ENCODE measurements around the gene COL9A2.

The COL9A2 gene

GRCh38 chr1:40303051-40303771 is 13.9 kb downstream of the COL9A2 start:
- DNase-seq (ENCODE audit: low spot score) = no peak

DNA sequence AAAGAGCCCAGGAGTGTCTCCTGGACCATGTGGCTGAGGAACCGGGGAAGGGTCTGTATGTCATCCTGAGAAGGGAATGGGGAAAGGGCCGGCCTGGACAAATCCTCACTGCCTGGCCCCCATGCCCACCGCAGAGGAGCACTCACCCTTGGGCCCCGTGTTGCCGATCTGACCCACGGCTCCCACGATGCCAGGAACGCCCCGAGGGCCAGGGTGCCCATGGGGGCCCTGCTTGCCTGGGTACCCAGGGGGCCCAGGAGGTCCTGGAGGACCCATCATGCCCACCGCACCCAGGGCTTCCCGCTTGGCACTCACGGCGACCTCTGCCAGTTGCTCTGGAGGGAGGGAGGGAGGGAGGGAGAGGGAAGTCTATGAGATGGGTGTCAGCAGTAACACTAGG is 14.6 kb downstream of the COL9A2 start:
- DNase-seq (ENCODE audit: low spot score) = no peak

DNA sequence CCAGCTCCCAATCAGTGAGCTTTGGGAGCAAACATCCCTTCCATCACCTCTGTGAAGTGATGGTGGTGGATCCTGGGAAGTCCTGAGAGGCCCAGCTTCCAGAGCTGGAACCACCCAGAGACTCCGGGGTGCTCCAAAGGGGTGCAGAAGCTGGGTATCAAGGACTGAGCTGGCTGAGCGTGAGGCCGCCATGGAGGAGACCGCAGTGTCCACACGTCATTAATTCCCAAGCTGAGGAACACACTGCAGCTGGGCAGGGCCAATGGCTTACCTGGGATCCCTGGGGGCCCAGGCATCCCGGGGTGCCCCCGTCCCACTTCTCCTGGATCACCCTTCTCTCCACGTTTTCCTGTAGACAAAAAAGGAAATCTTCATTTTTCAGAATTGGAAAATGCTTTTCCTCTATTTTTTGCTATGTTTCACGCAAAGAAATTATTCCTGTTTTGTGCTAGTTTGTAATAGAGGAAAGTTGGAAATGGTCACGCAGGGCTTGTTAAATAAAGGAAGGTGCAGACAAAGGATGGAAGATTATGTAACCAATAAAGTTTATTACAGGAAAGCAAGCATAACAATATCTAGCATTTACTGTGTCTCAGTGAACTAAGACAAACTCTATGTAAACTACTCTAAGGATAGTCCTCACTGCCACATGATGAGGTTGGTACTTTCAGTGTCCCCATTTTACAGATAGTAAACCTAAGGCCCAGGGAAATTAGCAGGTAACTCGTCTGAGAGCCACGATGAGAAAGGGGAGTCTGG is 15.4 kb downstream of the COL9A2 start:
- DNase-seq (ENCODE audit: low spot score) = no peak

GRCh38 chr1:40301066-40301465 is 16.0 kb downstream of the COL9A2 start:
- DNase-seq (ENCODE audit: low spot score) = no peak

- no peak for DNase-seq (ENCODE audit: low spot score)
Measured at GRCh38 chr1:40300651-40301050, 16.4 kb downstream of the COL9A2 start.

- no peak for DNase-seq (ENCODE audit: low spot score)
Measured at GRCh38 chr1:40300249-40300567, 16.9 kb downstream of the COL9A2 start.

DNA sequence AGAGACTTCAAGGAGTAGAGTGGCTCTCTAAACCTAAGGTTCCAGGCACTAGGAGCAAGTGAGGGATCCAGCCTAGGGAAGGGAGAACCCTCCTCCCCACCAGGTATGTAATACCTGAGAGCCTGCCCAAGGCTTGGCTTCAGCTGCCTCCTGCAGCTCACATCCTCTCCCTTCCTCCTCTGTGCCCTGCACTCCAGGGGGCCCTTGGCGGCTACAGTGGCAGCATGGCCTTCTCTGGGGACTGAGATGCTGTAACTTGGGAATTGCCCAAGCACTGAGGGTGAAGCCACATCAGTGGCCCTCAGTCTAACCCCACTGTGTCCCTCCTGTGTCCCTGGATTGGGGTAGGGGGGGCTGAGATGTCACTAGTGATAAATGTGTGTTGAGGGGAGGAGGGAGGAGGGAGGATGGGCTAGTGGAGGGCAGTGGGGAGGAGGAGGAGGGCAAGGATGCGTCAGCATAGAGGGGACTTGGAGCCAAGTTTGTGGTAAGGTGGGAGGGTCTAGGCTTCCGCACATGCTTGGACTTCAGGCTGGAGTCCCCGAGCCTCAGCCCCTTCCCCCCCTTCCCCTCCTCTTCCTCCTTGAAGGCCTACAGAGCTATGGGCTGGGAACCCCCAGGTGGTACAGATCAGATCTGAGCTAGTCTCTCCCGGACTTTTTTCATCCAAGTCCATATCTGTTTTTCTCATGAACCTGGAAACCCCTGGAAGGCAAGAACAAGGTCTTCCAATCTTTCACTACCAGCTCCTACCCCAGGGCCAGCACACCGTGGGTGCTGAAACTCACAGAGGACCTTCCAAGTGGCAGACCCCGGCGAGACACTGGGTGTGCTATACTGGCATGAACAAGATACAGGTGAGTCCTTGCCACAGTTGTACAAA is 17.5 kb downstream of the COL9A2 start:
- DNase-seq (ENCODE audit: low spot score) = no peak

DNA sequence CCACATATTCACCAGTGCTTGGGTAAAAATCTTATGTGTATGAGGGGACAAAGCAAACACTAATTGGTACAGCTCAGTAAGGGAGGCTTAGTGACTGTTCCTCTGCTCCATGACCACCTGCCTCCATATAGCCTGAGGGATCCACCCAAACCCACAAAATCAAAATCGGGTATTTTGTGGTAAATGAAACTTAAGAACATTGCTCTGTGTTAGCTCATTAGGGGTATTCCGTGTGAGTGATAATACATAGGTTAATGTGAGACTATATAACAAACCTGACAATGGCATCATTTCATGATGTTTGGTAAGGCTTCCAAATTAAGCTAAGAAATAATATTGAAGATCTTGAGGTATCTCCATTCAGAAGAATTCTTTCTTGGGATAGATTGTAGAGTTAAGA is 25.8 kb downstream of the COL9A2 start:
- no peak for DNase-seq (ENCODE audit: low spot score)

GRCh38 chr1:40281853-40282252 is 35.2 kb downstream of the COL9A2 start:
- DNase-seq (ENCODE audit: low spot score) = no peak

- DNase-seq (ENCODE audit: low spot score) = no peak
Measured at GRCh38 chr1:40276122-40276521, 41.0 kb downstream of the COL9A2 start.

DNA sequence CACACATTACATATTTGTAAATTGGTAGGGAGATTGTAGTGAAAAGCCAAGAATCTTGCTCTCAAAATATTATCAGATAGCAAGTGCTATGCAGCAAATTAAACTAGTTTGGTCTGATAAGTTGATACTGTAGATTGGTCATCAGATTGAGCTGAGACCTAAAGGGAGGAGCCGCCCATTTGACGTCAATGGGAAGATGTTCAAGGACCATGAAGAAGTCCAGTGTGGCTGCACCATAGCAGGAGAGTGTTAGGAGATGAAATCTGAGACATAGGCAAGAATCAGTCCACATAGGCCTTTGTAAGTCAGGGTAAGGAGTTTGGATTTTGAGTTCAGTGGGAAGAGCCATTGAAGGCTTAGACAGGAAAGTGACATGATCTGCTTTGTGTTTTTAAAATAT is 42.8 kb downstream of the COL9A2 start:
- no peak for DNase-seq (ENCODE audit: low spot score)

- no peak for DNase-seq (ENCODE audit: low spot score)
Measured at GRCh38 chr1:40273547-40274166, 43.4 kb downstream of the COL9A2 start.

DNA sequence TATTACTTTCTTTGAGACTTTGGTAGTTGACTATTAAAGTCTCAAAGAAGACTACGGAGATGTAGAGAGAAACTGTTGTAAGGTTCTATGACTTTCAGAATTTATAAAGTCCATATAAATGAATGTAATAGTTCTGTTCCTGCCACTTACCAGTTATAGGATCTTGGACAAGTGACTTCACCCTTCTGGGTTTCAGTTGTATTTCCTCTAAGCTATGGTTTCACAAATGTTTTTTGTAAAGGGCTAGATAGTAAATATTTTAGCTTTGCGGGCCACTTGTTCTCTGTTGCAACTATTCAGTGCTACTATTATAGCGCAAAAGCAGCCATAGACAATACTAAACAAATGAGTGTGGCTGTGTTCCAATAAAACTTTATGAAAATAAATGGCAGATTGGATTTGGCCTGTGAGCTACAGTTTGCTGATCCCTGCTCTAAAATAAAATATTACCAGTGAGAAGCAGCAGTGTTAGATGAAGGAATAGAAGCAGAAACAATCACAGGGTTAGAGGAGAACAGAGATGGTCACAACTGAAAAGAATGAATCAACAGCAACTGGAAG is 44.4 kb downstream of the COL9A2 start:
- DNase-seq (ENCODE audit: low spot score) = no peak

DNA sequence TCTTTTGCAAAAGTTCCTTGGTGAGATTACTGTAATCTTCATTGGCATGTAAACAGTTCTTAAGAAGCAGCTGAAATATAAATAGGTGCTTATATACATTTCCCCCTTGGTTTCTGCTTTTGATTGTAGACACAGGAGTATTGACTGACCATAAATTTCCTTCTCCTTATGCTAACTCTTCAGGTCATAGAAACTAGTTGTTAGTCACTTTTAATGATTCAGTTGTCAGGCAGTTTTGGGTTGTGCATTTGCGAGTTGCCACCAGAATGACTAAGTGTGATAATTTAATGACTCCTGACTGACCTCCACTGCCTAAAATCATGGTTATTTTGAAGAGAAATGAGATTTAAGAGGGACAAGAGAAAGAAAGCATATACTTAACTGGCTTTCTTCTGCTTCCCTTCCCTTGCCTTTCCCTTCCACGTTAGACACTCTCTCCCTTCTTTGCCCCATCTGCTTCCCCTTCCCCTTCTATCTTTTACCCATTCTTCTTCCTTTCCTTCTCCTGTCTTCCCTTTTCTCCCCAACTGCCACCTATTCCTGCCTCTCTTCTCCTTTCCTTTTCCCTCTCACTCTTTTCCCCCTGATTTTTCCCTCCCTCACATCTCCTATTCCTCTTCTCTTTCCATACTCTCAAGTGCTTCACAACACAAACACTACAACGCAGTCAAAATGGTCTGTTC is 46.8 kb downstream of the COL9A2 start:
- no peak for DNase-seq (ENCODE audit: low spot score)

- DNase-seq (ENCODE audit: low spot score) = no peak
Measured at GRCh38 chr1:40268211-40268610, 48.9 kb downstream of the COL9A2 start.

GRCh38 chr1:40267767-40268187 is 49.3 kb downstream of the COL9A2 start:
- DNase-seq (ENCODE audit: low spot score) = no peak

GRCh38 chr1:40266786-40267535 is 50.1 kb downstream of the COL9A2 start:
- DNase-seq (ENCODE audit: low spot score) = no peak

DNA sequence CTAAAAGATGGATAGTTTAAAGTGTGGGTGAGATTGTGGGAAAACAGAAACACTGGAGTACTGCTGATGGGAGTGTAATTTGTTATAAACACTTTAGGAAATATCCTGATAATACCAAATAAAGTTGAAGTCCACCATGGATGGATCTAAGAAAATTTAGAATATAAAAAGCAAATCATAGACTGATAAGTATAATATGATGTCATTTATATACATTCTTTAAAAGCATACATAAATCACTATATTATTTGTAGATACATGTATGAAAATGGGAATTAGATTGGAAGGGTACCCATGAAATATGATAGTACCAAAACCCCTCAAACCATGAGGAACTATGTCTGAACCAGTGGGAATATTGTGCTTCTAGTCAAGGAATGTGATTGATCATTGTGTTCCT is 51.2 kb downstream of the COL9A2 start:
- no peak for DNase-seq (ENCODE audit: low spot score)

DNA sequence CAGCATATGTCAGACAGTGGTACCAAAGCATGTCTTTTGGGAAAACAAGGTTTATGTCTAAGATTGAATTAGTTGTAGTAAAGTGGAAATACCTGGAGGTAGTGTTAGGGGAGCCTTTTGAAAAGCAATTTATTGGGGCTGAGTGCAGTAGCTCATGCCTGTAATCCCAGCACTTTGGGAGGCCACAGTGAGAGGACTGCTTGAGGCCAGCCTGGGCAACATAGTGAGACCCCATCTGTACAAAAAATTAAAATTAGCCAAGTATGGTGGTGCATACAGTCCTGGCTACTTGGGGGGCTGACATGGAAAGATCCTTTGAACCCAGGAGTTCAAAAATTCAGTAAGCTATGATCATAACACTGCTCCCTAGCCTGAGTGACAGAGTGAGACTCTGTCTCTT is 51.8 kb downstream of the COL9A2 start:
- no peak for DNase-seq (ENCODE audit: low spot score)

GRCh38 chr1:40264354-40264781 is 52.7 kb downstream of the COL9A2 start:
- no peak for DNase-seq (ENCODE audit: low spot score)

DNA sequence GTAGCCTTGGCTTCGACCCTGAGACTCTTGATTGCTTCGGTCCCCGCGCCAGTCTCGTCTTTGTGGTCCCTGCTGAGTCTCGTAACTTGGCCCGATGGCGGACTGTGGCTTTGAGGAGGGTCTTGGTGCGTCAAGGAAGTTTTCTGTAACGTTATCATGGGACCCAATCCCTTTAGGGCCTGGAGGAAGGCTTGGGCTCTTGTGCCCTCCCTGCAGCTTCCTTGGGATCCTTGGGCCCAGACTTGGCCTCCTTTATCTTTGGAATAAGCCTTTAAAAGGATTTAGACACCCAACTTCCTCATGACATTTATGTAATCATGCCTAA is 58.7 kb downstream of the COL9A2 start:
- DNase-seq (ENCODE audit: low spot score) = peak; percentile 6
